T-cell (primary cell): ENCODE results near the gene GIGYF2. TPM values are rescaled to one million over a fixed set of nuclear protein-coding genes. Genes with fewer than 3 reads are reported as not detected.
A peak's percentile ranks its signal among the peaks of the same experiment; 100 is the strongest.
"Not testable (repeated sequence)": the region's sequence is repeated elsewhere in the genome, so short reads cannot be mapped to it uniquely, and the experiment has no call there.

Experiments used
- ATAC-seq, 4 experiments: fragments of 200-7000 bp in 3 of 4; fragments of 150-1000 bp in 1 of 4; cut with Tn5 transposase; replicated peaks in 1 of 4; 1 replicate in 3 of 4; 2 replicates in 1 of 4; pipeline ENCODE4 v1.10.0; 2021; ENCODE audit warnings: moderate library complexity in 3 of 4, mild to moderate bottlenecking in 2 of 4, moderate number of reproducible peaks in 1 of 4
- CTCF ChIA-PET, 2 donors: fragments of 300-600 bp; sonication (Branson Sonifier 250); formaldehyde crosslinking; loops; one replicate each; lab custom pipeline; 2022; ENCODE audit warnings: antibody characterized with exemption in 2 of 2; lab: Charles Lee
- POLR2A ChIA-PET, 2 donors: fragments of 300-600 bp; sonication (Branson Sonifier 250); formaldehyde crosslinking; loops; one replicate each; lab custom pipeline; 2022; ENCODE audit warnings: antibody characterized with exemption in 2 of 2; lab: Charles Lee
- DNase-seq, 35 experiments: peaks; one replicate each; pipeline versions ENCODE4 v3.0.0 to v3.0.0-alpha.2; 2013 to 2023
- H3K27ac ChIP-seq: one replicate; pipeline ENCODE4 v1.5.1; 2013; ENCODE audit warnings: low read length
- H3K27me3 ChIP-seq, 2 experiments: replicated peaks in 1 of 2; 1 replicate in 1 of 2; 2 replicates in 1 of 2; pipeline versions ENCODE4 v1.6.1 to v1.7.0; 2013; ENCODE audit warnings: low read length in 1 of 2, mixed read lengths in 1 of 2; ENCODE audit not compliant: control insufficient read depth in 2 of 2, insufficient read depth in 2 of 2; ENCODE audit errors: extremely low read depth in 1 of 2
- H3K36me3 ChIP-seq, 2 donors: 1 replicate in 1 of 2; 2 replicates in 1 of 2; pipeline versions ENCODE4 v1.6.1 to v1.7.0; 2013; ENCODE audit warnings: low read length in 1 of 2; ENCODE audit not compliant: control insufficient read depth in 2 of 2, insufficient read depth in 1 of 2; ENCODE audit errors: extremely low read depth in 1 of 2
- H3K4me1 ChIP-seq, 2 experiments: 1 replicate in 1 of 2; 2 replicates in 1 of 2; pipeline versions ENCODE4 v1.6.1 to v1.7.0; 2013; ENCODE audit warnings: low read length in 2 of 2, mixed read lengths in 1 of 2; ENCODE audit not compliant: insufficient read depth in 2 of 2, control insufficient read depth in 1 of 2; ENCODE audit errors: extremely low read depth in 1 of 2
- H3K4me3 ChIP-seq, 2 donors: 1 replicate in 1 of 2; 2 replicates in 1 of 2; pipeline versions ENCODE4 v1.5.1 to v1.7.0; 2013; ENCODE audit warnings: mild to moderate bottlenecking in 2 of 2, low read length in 1 of 2, moderate library complexity in 1 of 2; ENCODE audit not compliant: control insufficient read depth in 1 of 2; ENCODE audit errors: extremely low read depth in 1 of 2
- H3K9me3 ChIP-seq: 2 replicates; pipeline ENCODE4 v1.7.0; 2013
- H3K27ac Mint-ChIP-seq, 2 donors: one replicate each; pipeline ENCODE4 v1.8.0; 2020 to 2021; ENCODE audit warnings: mild to moderate bottlenecking in 2 of 2, mixed read lengths in 2 of 2
- H3K27me3 Mint-ChIP-seq, 2 donors: one replicate each; pipeline ENCODE4 v1.8.0; 2021 to 2022; ENCODE audit warnings: mixed read lengths in 2 of 2
- H3K36me3 Mint-ChIP-seq: one replicate; pipeline ENCODE4 v1.8.0; 2021; ENCODE audit warnings: mixed read lengths
- H3K4me1 Mint-ChIP-seq, 3 donors: one replicate each; pipeline ENCODE4 v1.8.0; 2020 to 2022; ENCODE audit warnings: mixed read lengths in 3 of 3, mild to moderate bottlenecking in 1 of 3
- H3K4me3 Mint-ChIP-seq, 3 donors: one replicate each; pipeline ENCODE4 v1.8.0; 2020 to 2022; ENCODE audit warnings: mild to moderate bottlenecking in 3 of 3, mixed read lengths in 3 of 3, moderate library complexity in 3 of 3
- H3K9me3 Mint-ChIP-seq, 3 donors: one replicate each; pipeline ENCODE4 v1.8.0; 2020 to 2022; ENCODE audit warnings: mixed read lengths in 3 of 3
- WGBS: methylation state at CpG from one replicate; pipeline ENCODE4 v1.1.5; 2013; ENCODE audit warnings: missing lambda C conversion rate; ENCODE audit not compliant: insufficient coverage; 5-methylcytosine and 5-hydroxymethylcytosine counted together
- total RNA-seq, 35 experiments: library from RNA in 6 of 35; stranded (reverse) in 6 of 35; fragments of 120-200 nt in 1 of 35; gene quantifications; one replicate each; pipeline versions ENCODE4 v1.2.1 to v1.2.4 and lab custom pipeline; 2013 to 2026

The GIGYF2 gene
- total RNA-seq, 5 donors from 2014 or later (not counting 1 experiment from before 2014, with no cell fraction given): 57.8 to 76.8 (median 68.7) TPM

DNA sequence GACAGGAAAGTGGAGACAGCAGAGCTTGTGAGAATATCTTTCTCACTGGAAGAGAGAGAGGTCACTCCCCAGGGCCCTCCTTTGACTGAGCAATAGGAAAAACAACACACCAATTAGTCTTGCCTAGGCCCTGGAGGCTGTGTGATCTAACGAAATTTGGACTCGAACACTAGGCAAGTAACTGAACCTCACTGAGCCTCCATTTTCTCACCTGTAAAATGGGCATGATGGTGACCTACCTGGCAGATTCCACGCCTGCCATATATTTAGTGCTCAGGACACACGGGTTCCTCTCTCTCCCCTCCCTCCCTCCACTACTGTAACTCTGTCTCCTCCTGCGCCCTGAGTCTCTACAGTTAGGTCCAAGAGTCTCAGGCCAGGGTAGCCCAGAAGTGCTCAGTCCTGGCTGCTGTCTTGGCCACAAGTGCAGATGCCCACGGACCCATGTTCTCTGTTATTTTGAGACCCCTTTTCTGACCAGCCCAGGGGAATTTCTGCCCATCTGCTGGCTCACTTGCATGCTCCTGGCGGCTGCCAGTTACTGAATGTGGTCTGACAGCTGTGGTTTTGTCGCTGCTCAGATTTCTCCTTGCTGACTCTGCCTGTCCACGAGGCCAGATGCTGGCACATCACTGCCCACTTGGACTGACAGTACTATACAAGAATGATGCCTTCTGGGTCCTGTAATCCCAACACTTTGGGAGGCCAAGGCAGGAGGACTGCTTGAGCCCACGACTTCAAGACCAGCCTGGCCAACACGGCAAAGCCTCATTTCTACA lies 9.6 kb upstream of the GIGYF2 start:
- no peaks in the 10 kb centered on the region for H3K36me3 Mint-ChIP-seq
- H3K27me3 Mint-ChIP-seq: peaks cover 0 to 1% of the 10 kb centered on the region in 2 donors
- Histone ChIP-seq H3K4me1 (no peaks in the 10 kb centered on the region), H3K9me3 (no peaks in the 10 kb centered on the region), H3K27me3 (peaks cover 0 to 3% of the 10 kb centered on the region in 2 experiments), H3K4me3 (no peak overlapping the region), H3K27ac (no peak overlapping the region), H3K36me3 (no peaks in the 10 kb centered on the region)
- H3K27ac Mint-ChIP-seq: peak overlapping the region in 1 of 2 donors; percentile 28
- no peak for DNase-seq
- 68% methylated on average over 9 of the region's 11 CpGs for WGBS
- no peak overlapping the region for H3K4me3 Mint-ChIP-seq
- H3K9me3 Mint-ChIP-seq: no peaks in the 10 kb centered on the region
- ChIA-PET POLR2A (interaction anchor here (0.6 to 0.7 kb wide), 2 partner anchors 141 to 197 kb away, joined by 3 to 7 read pairs; no protein-coding TSS in a partner anchor), CTCF (interaction anchor here in 1 of 2 donors (0.6 to 0.7 kb wide), 2 partner anchors 26 to 75 kb away, joined by 3 to 6 read pairs; no protein-coding TSS in a partner anchor)
- ATAC-seq: no peak
- no peaks in the 10 kb centered on the region for H3K4me1 Mint-ChIP-seq

DNA sequence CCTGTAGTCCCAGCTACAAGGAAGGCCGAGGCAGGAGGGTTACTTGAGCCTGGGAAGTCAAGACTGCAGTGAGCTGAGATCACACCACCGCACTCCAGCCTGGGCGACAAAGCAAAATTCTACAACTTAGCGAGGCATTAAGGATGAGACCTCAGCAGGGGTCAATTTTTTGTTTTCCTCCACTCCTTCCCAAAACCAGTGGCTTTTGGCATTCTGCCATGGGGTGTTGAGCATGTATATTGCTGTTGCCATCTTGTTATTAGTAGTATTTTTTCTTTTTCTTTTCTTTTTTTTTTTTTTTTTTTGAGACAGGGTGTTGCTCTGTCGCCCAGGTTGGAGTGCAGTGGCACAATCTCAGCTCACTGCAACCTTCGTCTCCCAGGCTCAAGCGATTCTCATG lies 8.9 kb upstream of the GIGYF2 start:
- H3K4me1 ChIP-seq: no peaks in the 10 kb centered on the region
- H3K27me3 Mint-ChIP-seq: no peaks in the 10 kb centered on the region
- no peaks in the 10 kb centered on the region for H3K36me3 ChIP-seq
- ATAC-seq: no peak
- no peak overlapping the region for H3K4me3 ChIP-seq
- H3K27ac Mint-ChIP-seq: no peak overlapping the region
- CTCF ChIA-PET: no interaction called here
- no peaks in the 10 kb centered on the region for H3K4me1 Mint-ChIP-seq
- no peak overlapping the region for H3K4me3 Mint-ChIP-seq
- no peaks in the 10 kb centered on the region for H3K9me3 Mint-ChIP-seq
- H3K27me3 ChIP-seq: peaks cover 0 to 3% of the 10 kb centered on the region in 2 experiments
- no peaks in the 10 kb centered on the region for H3K9me3 ChIP-seq
- H3K27ac ChIP-seq: no peak overlapping the region
- no peaks in the 10 kb centered on the region for H3K36me3 Mint-ChIP-seq
- WGBS: 96% methylated on average over 4 of the region's 7 CpGs
- DNase-seq: no peak
- POLR2A ChIA-PET: no interaction called here

DNA sequence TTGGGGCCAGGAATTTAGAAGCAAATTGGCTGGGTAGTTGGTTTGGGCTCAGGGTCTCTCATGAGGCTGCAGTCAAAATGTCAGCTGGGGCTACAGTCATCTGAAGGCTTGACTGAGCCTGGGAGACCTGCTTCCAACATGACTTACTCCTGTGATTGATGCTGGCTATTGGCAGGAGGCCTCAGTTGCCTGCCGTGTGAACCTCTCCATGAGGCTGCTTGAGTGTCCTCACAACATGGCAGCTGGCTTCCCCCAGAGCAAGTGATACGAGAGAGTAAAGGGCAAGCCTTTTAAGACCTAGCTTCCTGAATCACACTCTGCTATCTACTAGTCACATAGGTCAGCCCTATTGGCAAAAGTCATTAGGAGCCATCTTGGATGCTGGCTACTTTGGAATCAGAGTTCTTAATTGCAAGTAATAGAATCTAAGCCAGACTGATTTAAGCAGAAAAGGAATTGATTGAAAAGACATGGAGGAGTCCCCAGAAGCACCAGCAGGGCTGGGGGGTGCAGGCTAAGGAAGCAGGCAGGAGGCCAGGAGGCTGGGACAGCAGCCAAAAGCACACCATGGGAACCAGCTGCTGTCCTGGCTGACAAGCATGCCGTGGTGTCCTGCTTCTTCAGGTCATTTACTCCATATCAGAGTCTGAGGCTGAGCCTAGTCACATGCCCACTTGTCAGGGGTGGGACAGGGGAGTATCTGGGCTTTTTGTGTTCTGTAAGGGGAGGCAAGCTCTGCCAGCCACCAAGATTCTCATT lies 7.8 kb upstream of the GIGYF2 start:
- H3K4me1 Mint-ChIP-seq: no peaks in the 10 kb centered on the region
- no peak for ATAC-seq
- no peak overlapping the region for H3K4me3 Mint-ChIP-seq
- no CpG with 5 or more reads among the region's 3 CpGs for WGBS
- Histone ChIP-seq H3K27me3 (no peaks in the 10 kb centered on the region), H3K36me3 (no peaks in the 10 kb centered on the region), H3K4me3 (no peak overlapping the region), H3K27ac (no peak overlapping the region), H3K4me1 (no peaks in the 10 kb centered on the region), H3K9me3 (no peaks in the 10 kb centered on the region)
- CTCF ChIA-PET: no interaction called here
- POLR2A ChIA-PET: no interaction called here
- peaks cover 0 to under 1% (median 0%) of the 10 kb centered on the region in 3 donors for H3K9me3 Mint-ChIP-seq
- no peak for DNase-seq
- H3K27me3 Mint-ChIP-seq: no peaks in the 10 kb centered on the region
- H3K27ac Mint-ChIP-seq: no peak overlapping the region
- H3K36me3 Mint-ChIP-seq: no peaks in the 10 kb centered on the region

DNA sequence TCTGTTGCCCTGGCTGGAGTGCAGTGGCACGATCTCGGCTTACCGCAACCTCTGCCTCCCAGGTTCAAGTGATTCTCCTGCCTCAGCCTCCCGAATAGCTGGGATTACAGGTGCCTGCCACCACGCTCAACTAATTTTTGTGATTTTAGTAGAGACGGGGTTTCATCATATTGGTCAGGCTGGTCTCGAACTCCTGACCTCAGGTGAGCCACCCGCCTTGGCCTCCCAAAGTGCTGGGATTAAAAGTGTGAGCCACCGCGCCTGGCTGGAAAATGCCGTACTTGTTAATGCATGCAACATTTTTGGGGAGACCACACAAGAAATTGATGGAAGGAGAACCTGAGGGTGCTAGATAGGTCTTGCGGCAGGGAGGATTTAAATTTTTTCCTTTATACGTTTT lies 6.0 kb upstream of the GIGYF2 start:
- CTCF ChIA-PET: interaction anchor here in 1 of 2 donors (0.5 kb wide), 1 partner anchor 35 kb away, joined by 5 read pairs; no protein-coding TSS in a partner anchor
- H3K4me3 ChIP-seq, ATAC-seq, H3K36me3 Mint-ChIP-seq, H3K4me1 Mint-ChIP-seq, H3K27me3 ChIP-seq, H3K27ac Mint-ChIP-seq, H3K27me3 Mint-ChIP-seq, H3K4me3 Mint-ChIP-seq, DNase-seq, H3K27ac ChIP-seq, H3K9me3 ChIP-seq, H3K9me3 Mint-ChIP-seq, H3K4me1 ChIP-seq, H3K36me3 ChIP-seq: not testable (repeated sequence)
- POLR2A ChIA-PET: interaction anchor here in 1 of 2 donors (0.6 kb wide), 1 partner anchor 941 kb away, joined by 4 read pairs; no protein-coding TSS in a partner anchor
- 95% methylated on average over 7 of the region's 13 CpGs for WGBS

DNA sequence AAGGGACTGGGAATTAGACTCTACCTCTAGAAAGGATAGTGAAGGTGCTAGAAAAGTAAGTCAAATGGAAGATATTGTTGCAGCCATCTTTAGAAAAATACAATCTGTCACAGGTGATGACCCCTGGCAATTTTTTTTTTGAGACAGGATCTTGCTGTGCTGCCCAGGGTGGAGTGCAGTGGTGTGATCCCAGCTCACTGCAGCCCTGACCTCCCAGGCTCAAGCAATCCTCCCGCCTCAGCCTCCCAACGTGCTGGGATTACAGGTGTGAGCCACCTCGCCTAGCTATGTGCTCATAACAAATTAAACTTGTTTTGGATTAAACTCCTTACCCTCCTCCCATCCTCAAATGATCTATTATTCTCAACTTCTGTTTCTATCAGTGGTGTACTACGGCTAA lies 3.8 kb upstream of the GIGYF2 start:
- peaks cover 7 to 10% of the 10 kb centered on the region in 2 experiments for H3K4me1 ChIP-seq
- H3K27me3 ChIP-seq: no peaks in the 10 kb centered on the region
- no peak for ATAC-seq
- WGBS: 86% methylated on average over 3 of the region's 4 CpGs
- Mint-ChIP-seq H3K36me3 (no peaks in the 10 kb centered on the region), H3K4me3 (no peak overlapping the region), H3K9me3 (peaks cover 0 to 9% (median 3%) of the 10 kb centered on the region in 3 donors), H3K4me1 (peaks cover 6 to 11% (median 8%) of the 10 kb centered on the region in 3 donors), H3K27ac (peak overlapping the region in 1 of 2 donors; percentile 0), H3K27me3 (no peaks in the 10 kb centered on the region)
- no peak for DNase-seq
- no peak overlapping the region for H3K4me3 ChIP-seq
- H3K9me3 ChIP-seq: no peaks in the 10 kb centered on the region
- POLR2A ChIA-PET: no interaction called here
- CTCF ChIA-PET: no interaction called here
- no peak overlapping the region for H3K27ac ChIP-seq
- no peaks in the 10 kb centered on the region for H3K36me3 ChIP-seq

DNA sequence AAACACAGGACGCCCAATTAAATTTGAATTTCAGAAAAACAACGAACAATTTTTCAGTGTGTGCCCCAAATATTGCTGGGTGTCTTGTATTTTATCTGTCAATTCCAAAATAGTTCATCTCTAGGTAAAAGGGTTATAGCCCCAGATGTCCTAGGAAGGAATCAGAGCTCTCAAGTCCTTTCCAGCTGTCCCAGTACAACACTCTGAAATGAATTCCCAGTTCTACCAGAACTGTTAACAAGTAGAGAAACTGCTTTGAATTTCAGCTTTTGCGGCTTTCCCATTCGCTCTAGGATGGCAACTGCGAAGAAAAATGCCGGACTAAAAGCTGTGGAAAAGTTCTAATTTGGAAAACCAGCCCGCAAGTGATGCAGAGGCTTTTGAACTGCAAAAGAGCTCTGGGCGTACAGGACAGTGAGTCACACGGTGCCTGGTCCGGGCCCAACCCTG lies 497 bp upstream of the GIGYF2 start:
- Histone ChIP-seq H3K36me3 (peaks cover 0 to 2% of the 10 kb centered on the region in 2 donors), H3K9me3 (no peaks in the 10 kb centered on the region), H3K27ac (peak overlapping the region; percentile 49), H3K4me3 (peak overlapping the region; percentile 42 to 91), H3K27me3 (no peaks in the 10 kb centered on the region), H3K4me1 (peaks cover 25 to 26% of the 10 kb centered on the region in 2 experiments)
- Mint-ChIP-seq H3K36me3 (peaks cover 16% of the 10 kb centered on the region), H3K4me1 (peaks cover 30 to 37% (median 32%) of the 10 kb centered on the region in 3 donors), H3K27me3 (no peaks in the 10 kb centered on the region), H3K9me3 (peaks cover 0 to 9% (median 3%) of the 10 kb centered on the region in 3 donors), H3K4me3 (peak overlapping the region; percentile 89 to 93 (median 93)), H3K27ac (peak overlapping the region; percentile 70 to 72)
- 46% methylated on average over 8 of the region's 10 CpGs for WGBS
- no peak for DNase-seq
- ChIA-PET CTCF (no interaction called here), POLR2A (no interaction called here)
- peak in 1 of 4 experiments; percentile 4 for ATAC-seq
